Psoas muscle (tissue), 8 donors: ENCODE data around the gene CSNK1G3. TPM values are rescaled to one million over a fixed set of nuclear protein-coding genes. Genes with fewer than 3 reads are reported as not detected.

ENCODE experiments used
- ATAC-seq, 4 donors: fragments of 200-7000 bp; cut with Tn5 transposase; one replicate each; pipeline ENCODE4 v1.9.1; 2020; ENCODE audit warnings: moderate library complexity in 3 of 4, mild to moderate bottlenecking in 2 of 4
- DNase-seq, 2 donors: peaks; one replicate each; pipeline ENCODE4 v3.0.0-alpha.2; 2020
- H3K27ac ChIP-seq: fragments of 200-600 bp; one replicate; pipeline ENCODE4 v1.8.0; 2022
- H3K27me3 ChIP-seq, 3 donors: fragments of 200-600 bp in 1 of 3; one replicate each; pipeline versions ENCODE4 v1.6.1 to v1.8.0; 2013 to 2022; ENCODE audit warnings: low read length in 2 of 3, mild to moderate bottlenecking in 2 of 3, moderate library complexity in 1 of 3; ENCODE audit not compliant: insufficient read depth in 3 of 3
- H3K36me3 ChIP-seq, 2 donors: fragments of 200-600 bp in 1 of 2; one replicate each; pipeline versions ENCODE4 v1.6.1 to v1.8.0; 2013 to 2022; ENCODE audit warnings: low read depth in 1 of 2, mild to moderate bottlenecking in 1 of 2, moderate library complexity in 1 of 2; ENCODE audit not compliant: insufficient read depth in 1 of 2
- H3K4me1 ChIP-seq: fragments of 200-600 bp; one replicate; pipeline ENCODE4 v1.8.0; 2022
- H3K4me3 ChIP-seq: fragments of 200-600 bp; one replicate; pipeline ENCODE4 v1.8.0; 2022; ENCODE audit warnings: mild to moderate bottlenecking
- H3K9me3 ChIP-seq: fragments of 200-600 bp; one replicate; pipeline ENCODE4 v1.8.0; 2022
- WGBS, 3 donors: extraction: QIAGEN DNeasy Blood & Tissue Kit; methylation state at CpG; one replicate each; pipeline versions ENCODE4 v1.1.6 to v1.1.7; 2013; 5-methylcytosine and 5-hydroxymethylcytosine counted together
- intact Hi-C, 2 donors: fragments of 100-400 bp; cut with DNase I; formaldehyde crosslinking; loops; one replicate each; pipeline versions ENCODE4 v1.11.0 to v1.14.2; 2022
- polyA plus RNA-seq, 3 donors: library from polyadenylated mRNA; stranded (reverse); fragments of 200-250 nt; gene quantifications; one replicate each; pipeline ENCODE4 v1.2.3, GENCODE V29; 2013
- total RNA-seq, 4 donors: library from RNA; stranded (reverse); fragmentation: NEBNext Ultra II Directional in 2 of 4; extraction: Animal tissue kit (Norgen Biotek cat#: 25700) in 2 of 4; gene quantifications; one replicate each; pipeline versions ENCODE4 v1.2.1 to v1.2.4, GENCODE V29; 2021 to 2023
- TF ChIP-seq, protein P1 (sequence below): fragments of 200-600 bp; IDR thresholded peaks from one replicate; pipeline ENCODE4 v1.8.0; 2022; ENCODE audit warnings: antibody characterized with exemption
- donor health status: healthy with polysubstance abuse.
- donor health status: DM: no; HTN: no; CAD: no; lungs with moderate emphysema.
- donor health status: Bipolar disorder and iron deficiency.
- donor health status: healthy.
- donor health status: DM: yes; HTN: yes; CAD: no.
- donor health status: DM: no; HTN: no; CAD: no.
- donor health status: DM: no; HTN: no; CAD: no.
- donor health status: DM: yes; HTN: yes; CAD: no.

The CSNK1G3 gene
- total and polyA plus RNA-seq, 7 donors = 3.8 to 19.4 (median 11.3) TPM

- Histone ChIP-seq H3K36me3 (no peaks in the 10 kb centered on the region), H3K4me3 (no peak overlapping the region), H3K4me1 (peaks cover 41% of the 10 kb centered on the region), H3K27me3 (no peaks in the 10 kb centered on the region), H3K9me3 (no peaks in the 10 kb centered on the region), H3K27ac (no peak overlapping the region)
- ATAC-seq (no peak), DNase-seq (no peak)
- intact Hi-C loops = no loop called here
- TF ChIP-seq, protein P1, sequence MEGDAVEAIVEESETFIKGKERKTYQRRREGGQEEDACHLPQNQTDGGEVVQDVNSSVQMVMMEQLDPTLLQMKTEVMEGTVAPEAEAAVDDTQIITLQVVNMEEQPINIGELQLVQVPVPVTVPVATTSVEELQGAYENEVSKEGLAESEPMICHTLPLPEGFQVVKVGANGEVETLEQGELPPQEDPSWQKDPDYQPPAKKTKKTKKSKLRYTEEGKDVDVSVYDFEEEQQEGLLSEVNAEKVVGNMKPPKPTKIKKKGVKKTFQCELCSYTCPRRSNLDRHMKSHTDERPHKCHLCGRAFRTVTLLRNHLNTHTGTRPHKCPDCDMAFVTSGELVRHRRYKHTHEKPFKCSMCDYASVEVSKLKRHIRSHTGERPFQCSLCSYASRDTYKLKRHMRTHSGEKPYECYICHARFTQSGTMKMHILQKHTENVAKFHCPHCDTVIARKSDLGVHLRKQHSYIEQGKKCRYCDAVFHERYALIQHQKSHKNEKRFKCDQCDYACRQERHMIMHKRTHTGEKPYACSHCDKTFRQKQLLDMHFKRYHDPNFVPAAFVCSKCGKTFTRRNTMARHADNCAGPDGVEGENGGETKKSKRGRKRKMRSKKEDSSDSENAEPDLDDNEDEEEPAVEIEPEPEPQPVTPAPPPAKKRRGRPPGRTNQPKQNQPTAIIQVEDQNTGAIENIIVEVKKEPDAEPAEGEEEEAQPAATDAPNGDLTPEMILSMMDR = no peak
These were observed 16.1 kb downstream of the CSNK1G3 start for GRCh38 chr5:123528065-123528464.

DNA sequence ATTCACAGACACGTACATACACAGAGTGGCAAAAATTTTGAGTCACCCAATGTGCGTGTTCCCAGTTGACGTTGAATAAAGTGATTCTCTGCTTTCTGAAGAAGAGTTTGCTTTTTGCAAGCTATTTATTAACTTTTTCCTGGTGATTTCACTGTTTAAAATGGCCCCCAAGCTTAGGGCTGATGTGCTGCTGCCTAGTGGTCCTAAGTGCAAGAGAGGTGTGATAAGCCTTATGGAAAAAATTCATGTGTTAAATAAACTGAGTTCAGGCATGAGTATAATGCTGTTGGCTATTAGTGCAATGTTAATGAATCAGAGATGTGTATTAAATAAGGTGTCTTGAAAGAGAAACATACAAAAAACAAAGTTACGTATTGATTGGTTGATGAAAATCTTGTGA is 16.9 kb downstream of the CSNK1G3 start:
- ATAC-seq (no peak), DNase-seq (no peak)
- no peak overlapping the region for H3K27ac ChIP-seq
- no peaks in the 10 kb centered on the region for H3K36me3 ChIP-seq
- H3K4me3 ChIP-seq = no peak overlapping the region
- TF ChIP-seq, protein P1 = no peak
- intact Hi-C loops = no loop called here
- H3K27me3 ChIP-seq = no peaks in the 10 kb centered on the region
- H3K9me3 ChIP-seq = no peaks in the 10 kb centered on the region
- 82 to 97% (median 87%) methylated on average over 4 of the region's 4 CpGs for WGBS, 3 donors
- peaks cover 33% of the 10 kb centered on the region for H3K4me1 ChIP-seq

GRCh38 chr5:123530728-123531127 is 18.8 kb downstream of the CSNK1G3 start:
- DNase-seq (no peak), ATAC-seq (peak in 2 of 4 donors; percentile 59 to 69)
- WGBS, 3 donors = 54 to 61% (median 56%) methylated on average over 3 of the region's 3 CpGs
- H3K27me3 ChIP-seq = no peaks in the 10 kb centered on the region
- H3K9me3 ChIP-seq = no peaks in the 10 kb centered on the region
- TF ChIP-seq, protein P1 = no peak
- H3K36me3 ChIP-seq = no peaks in the 10 kb centered on the region
- H3K27ac ChIP-seq = no peak overlapping the region
- H3K4me3 ChIP-seq = peak overlapping the region; percentile 13
- intact Hi-C loops = no loop called here
- H3K4me1 ChIP-seq = peaks cover 28% of the 10 kb centered on the region

DNA sequence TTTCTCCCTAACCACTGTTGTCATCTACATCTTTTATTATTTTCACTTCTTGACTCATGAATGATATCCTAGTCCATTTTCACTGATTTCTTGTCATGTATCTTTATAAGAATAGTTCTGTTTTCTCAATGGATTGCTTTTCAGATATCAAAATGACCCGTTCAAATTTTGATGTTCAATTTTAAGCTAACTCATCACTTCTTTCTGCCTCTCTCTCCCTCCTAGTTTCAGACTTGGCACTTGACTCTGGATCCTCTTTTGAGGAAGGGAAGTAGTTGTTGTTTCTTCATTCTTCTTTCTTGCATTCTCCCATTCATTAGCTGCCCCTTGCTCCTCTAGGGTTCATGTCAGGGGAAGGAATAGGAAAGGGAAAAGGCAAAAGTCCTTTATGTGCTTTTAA is 23.7 kb downstream of the CSNK1G3 start:
- no peak overlapping the region for H3K27ac ChIP-seq
- no peak for DNase-seq
- TF ChIP-seq, protein P1 = no peak
- ATAC-seq = no peak
- no peak overlapping the region for H3K4me3 ChIP-seq
- H3K27me3 ChIP-seq = no peaks in the 10 kb centered on the region
- no peaks in the 10 kb centered on the region for H3K9me3 ChIP-seq
- intact Hi-C loops = no loop called here
- no peaks in the 10 kb centered on the region for H3K36me3 ChIP-seq
- H3K4me1 ChIP-seq = peaks cover 15% of the 10 kb centered on the region
- WGBS, 3 donors = 78 to 84% (median 79%) methylated on average over 1 of the region's 1 CpG

GRCh38 chr5:123537256-123537655 is 25.3 kb downstream of the CSNK1G3 start:
- intact Hi-C loops = no loop called here
- TF ChIP-seq, protein P1 = no peak
- H3K4me3 ChIP-seq = no peak overlapping the region
- no peaks in the 10 kb centered on the region for H3K36me3 ChIP-seq
- peaks cover under 1% of the 10 kb centered on the region for H3K4me1 ChIP-seq
- H3K27me3 ChIP-seq = no peaks in the 10 kb centered on the region
- WGBS, 3 donors = 95 to 98% (median 96%) methylated on average over 2 of the region's 2 CpGs
- no peak for DNase-seq
- no peak for ATAC-seq
- no peak overlapping the region for H3K27ac ChIP-seq
- no peaks in the 10 kb centered on the region for H3K9me3 ChIP-seq
